ENCODE data around the gene PPEF1.
"Not testable (repeated sequence)": the region's sequence is repeated elsewhere in the genome, so short reads cannot be mapped to it uniquely, and the experiment has no call there.

The PPEF1 gene

GRCh38 chrX:18810416-18810815 lies 103.0 kb downstream of the PPEF1 start:
- H3K27ac ChIP-seq: no peak overlapping the region

GRCh38 chrX:18825375-18825774 lies 117.9 kb downstream of the PPEF1 start:
- no peak for TF ChIP-seq CTCF (conservative IDR thresholded peaks at IDR 0.05)

More at GRCh38 chrX:18810416-18810815, 103.0 kb downstream of the PPEF1 start:
- no peak for TF ChIP-seq CTCF (conservative IDR thresholded peaks at IDR 0.05)

GRCh38 chrX:18828832-18829404 lies 121.5 kb downstream of the PPEF1 start:
- H3K27ac ChIP-seq: no peak overlapping the region
- TF ChIP-seq CTCF (conservative IDR thresholded peaks at IDR 0.05): no peak

More at GRCh38 chrX:18825375-18825774, 117.9 kb downstream of the PPEF1 start:
- no peak overlapping the region for H3K27ac ChIP-seq

- no peak for TF ChIP-seq CTCF (conservative IDR thresholded peaks at IDR 0.05)
- no peak overlapping the region for H3K27ac ChIP-seq
These were observed 125.8 kb downstream of the PPEF1 start for GRCh38 chrX:18833071-18833731.

GRCh38 chrX:18847901-18848300 lies 140.5 kb downstream of the PPEF1 start:
- not testable (repeated sequence) for H3K27ac ChIP-seq

GRCh38 chrX:18855919-18856644 lies 148.6 kb downstream of the PPEF1 start:
- H3K27ac ChIP-seq: no peak overlapping the region
- TF ChIP-seq CTCF (conservative IDR thresholded peaks at IDR 0.05): no peak

- no peak for TF ChIP-seq CTCF (conservative IDR thresholded peaks at IDR 0.05)
- H3K27ac ChIP-seq: no peak overlapping the region
These were observed 149.2 kb downstream of the PPEF1 start for GRCh38 chrX:18856645-18856997.

- H3K27ac ChIP-seq: no peak overlapping the region
- TF ChIP-seq CTCF (conservative IDR thresholded peaks at IDR 0.05): no peak
These were observed 154.1 kb downstream of the PPEF1 start for GRCh38 chrX:18861511-18861910.
